ENCODE measurements around the gene PRKCD. TPM values are rescaled to one million over a fixed set of nuclear protein-coding genes. Genes with fewer than 3 reads are reported as not detected.

PRKCD gene
- total RNA-seq, 1 experiment from 2014 or later: 19.2 TPM

GRCh38 chr3:53151465-53151864, 9.5 kb upstream of the PRKCD start:
- DNase-seq (ENCODE audit: low spot score) (no peak), ATAC-seq (no peak)
- Mint-ChIP-seq H3K36me3 (no peaks in the 10 kb centered on the region), H3K9me3 (no peaks in the 10 kb centered on the region), H3K27me3 (ENCODE audit: low read depth) (no peaks in the 10 kb centered on the region), H3K4me1 (no peaks in the 10 kb centered on the region), H3K4me3 (no peak overlapping the region), H3K27ac (no peak overlapping the region)
- ChIA-PET POLR2A (no interaction called here), CTCF (no interaction called here)
- TF ChIP-seq CREB1 (CRISPR knock-in tag; IDR thresholded peaks at IDR 0.05) (no peak), SMAD4 (CRISPR knock-in tag; IDR thresholded peaks at IDR 0.05) (no peak), ZNF512 (CRISPR knock-in tag; IDR thresholded peaks at IDR 0.05; ENCODE audit: borderline replicate concordance) (no peak), ZNF423 (CRISPR knock-in tag; IDR thresholded peaks at IDR 0.05) (no peak), ZNF396 (CRISPR knock-in tag; IDR thresholded peaks at IDR 0.05; ENCODE audit: borderline replicate concordance) (no peak)

DNA sequence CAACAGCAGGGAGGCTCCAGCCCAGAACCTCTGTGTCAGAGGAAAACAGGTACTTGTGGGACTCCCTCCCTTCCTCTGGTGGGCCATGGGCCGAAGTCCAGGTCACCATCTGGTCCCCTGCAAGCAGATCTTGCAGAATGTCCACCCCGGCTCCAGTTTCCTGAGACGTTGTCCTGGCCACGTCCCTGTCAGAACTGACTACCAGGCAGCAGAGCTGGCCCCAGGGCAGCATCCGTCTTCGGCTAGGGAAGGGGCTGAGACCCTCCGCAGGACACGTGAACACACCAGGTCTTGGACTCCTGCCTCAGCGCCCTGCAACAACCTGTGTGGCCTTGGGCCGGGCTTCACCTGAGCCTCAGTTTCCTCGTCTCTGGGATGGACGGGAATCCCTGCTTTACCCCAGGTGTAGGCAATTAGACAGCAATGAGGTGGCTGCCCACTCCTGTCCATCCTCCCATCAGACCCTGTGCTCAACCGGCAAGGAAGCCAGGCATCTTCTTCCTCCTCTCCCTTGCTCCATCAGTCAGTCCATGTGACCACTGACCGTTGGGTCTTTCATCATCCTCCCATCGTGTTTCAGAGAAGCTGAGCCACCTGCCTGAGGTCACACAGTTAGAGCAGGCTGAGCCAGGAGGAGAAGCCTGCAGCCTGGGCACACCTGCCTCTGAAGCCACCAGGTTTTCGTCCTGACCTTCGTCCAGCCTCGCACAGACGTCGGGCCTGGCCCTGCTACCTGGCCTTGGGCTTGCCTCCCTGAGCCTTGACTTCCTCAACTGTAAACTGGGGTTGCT, 8.9 kb upstream of the PRKCD start:
- DNase-seq (ENCODE audit: low spot score) (no peak), ATAC-seq (no peak)
- Mint-ChIP-seq H3K27ac (no peak overlapping the region), H3K4me3 (no peak overlapping the region), H3K9me3 (no peaks in the 10 kb centered on the region), H3K36me3 (no peaks in the 10 kb centered on the region), H3K4me1 (peaks cover 5% of the 10 kb centered on the region), H3K27me3 (ENCODE audit: low read depth) (no peaks in the 10 kb centered on the region)
- ChIA-PET CTCF (no interaction called here), POLR2A (no interaction called here)
- TF ChIP-seq, protein P1, sequence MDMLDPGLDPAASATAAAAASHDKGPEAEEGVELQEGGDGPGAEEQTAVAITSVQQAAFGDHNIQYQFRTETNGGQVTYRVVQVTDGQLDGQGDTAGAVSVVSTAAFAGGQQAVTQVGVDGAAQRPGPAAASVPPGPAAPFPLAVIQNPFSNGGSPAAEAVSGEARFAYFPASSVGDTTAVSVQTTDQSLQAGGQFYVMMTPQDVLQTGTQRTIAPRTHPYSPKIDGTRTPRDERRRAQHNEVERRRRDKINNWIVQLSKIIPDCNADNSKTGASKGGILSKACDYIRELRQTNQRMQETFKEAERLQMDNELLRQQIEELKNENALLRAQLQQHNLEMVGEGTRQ (CRISPR knock-in tag; IDR thresholded peaks at IDR 0.05): no peak
- TF ChIP-seq SMAD4 (CRISPR knock-in tag; IDR thresholded peaks at IDR 0.05) (no peak), MAX (CRISPR knock-in tag; IDR thresholded peaks at IDR 0.05) (no peak), CBFB (CRISPR knock-in tag; IDR thresholded peaks at IDR 0.05; ENCODE audit: low read depth) (no peak), EMX1 (CRISPR knock-in tag; IDR thresholded peaks at IDR 0.05) (no peak), STAT6 (CRISPR knock-in tag; conservative IDR thresholded peaks at IDR 0.05; ENCODE audit: low read depth) (no peak), ZNF396 (CRISPR knock-in tag; IDR thresholded peaks at IDR 0.05; ENCODE audit: borderline replicate concordance) (no peak), ETV6 (CRISPR knock-in tag; IDR thresholded peaks at IDR 0.05) (no peak)
- TF ChIP-seq, protein P2, sequence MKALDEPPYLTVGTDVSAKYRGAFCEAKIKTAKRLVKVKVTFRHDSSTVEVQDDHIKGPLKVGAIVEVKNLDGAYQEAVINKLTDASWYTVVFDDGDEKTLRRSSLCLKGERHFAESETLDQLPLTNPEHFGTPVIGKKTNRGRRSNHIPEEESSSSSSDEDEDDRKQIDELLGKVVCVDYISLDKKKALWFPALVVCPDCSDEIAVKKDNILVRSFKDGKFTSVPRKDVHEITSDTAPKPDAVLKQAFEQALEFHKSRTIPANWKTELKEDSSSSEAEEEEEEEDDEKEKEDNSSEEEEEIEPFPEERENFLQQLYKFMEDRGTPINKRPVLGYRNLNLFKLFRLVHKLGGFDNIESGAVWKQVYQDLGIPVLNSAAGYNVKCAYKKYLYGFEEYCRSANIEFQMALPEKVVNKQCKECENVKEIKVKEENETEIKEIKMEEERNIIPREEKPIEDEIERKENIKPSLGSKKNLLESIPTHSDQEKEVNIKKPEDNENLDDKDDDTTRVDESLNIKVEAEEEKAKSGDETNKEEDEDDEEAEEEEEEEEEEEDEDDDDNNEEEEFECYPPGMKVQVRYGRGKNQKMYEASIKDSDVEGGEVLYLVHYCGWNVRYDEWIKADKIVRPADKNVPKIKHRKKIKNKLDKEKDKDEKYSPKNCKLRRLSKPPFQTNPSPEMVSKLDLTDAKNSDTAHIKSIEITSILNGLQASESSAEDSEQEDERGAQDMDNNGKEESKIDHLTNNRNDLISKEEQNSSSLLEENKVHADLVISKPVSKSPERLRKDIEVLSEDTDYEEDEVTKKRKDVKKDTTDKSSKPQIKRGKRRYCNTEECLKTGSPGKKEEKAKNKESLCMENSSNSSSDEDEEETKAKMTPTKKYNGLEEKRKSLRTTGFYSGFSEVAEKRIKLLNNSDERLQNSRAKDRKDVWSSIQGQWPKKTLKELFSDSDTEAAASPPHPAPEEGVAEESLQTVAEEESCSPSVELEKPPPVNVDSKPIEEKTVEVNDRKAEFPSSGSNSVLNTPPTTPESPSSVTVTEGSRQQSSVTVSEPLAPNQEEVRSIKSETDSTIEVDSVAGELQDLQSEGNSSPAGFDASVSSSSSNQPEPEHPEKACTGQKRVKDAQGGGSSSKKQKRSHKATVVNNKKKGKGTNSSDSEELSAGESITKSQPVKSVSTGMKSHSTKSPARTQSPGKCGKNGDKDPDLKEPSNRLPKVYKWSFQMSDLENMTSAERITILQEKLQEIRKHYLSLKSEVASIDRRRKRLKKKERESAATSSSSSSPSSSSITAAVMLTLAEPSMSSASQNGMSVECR (CRISPR knock-in tag; IDR thresholded peaks at IDR 0.05; ENCODE audit: borderline replicate concordance): no peak
- TF ChIP-seq, protein P3, sequence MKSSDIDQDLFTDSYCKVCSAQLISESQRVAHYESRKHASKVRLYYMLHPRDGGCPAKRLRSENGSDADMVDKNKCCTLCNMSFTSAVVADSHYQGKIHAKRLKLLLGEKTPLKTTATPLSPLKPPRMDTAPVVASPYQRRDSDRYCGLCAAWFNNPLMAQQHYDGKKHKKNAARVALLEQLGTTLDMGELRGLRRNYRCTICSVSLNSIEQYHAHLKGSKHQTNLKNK (CRISPR knock-in tag; IDR thresholded peaks at IDR 0.05): no peak
